Measurements from ENCODE around the gene DCTN5. TPM values are rescaled to one million over a fixed set of nuclear protein-coding genes. Genes with fewer than 3 reads are reported as not detected.

DCTN5 gene
- total RNA-seq, 2 donors from 2014 or later: 61.5 to 62.1 TPM

DNA sequence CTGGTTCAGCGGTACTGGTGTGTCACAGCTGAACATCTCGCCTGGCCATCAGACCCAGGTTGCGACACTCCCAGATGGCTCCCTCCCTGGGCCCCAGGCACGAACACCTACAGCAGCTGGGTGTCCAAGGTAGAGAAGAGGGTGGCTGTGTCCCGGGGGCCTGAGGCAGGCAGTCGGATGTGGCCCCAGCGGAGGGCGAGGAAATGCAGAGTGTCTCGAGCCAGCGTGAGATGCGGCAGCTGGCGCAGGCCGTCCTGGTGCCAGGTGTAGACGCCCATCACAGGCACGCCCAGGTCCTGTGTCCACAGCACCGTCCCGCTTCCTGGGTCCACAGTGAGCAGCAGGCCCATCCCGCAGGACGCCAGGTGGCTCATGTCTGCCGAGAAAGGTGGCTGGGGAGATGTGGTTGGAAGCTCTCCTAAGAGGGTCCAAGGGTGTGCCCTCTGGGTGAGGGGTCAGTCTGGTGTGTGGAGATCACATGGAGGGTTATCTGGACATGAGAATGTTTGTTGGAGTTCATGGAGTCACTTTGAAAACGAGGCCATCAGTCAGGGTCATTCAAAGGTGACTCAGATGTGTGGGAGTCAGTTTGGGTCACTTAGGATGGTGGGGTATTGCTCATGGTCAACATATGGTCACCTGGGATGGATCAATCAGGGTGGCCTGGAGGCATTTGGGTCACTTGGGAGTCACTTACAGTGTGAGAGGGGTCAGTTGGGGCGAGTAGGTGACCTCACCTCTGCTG is 63.7 kb downstream of the DCTN5 start:
- H3K9me3 ChIP-seq: no peaks in the 10 kb centered on the region
- H3K27ac ChIP-seq: no peak overlapping the region
- TF ChIP-seq, protein P1, sequence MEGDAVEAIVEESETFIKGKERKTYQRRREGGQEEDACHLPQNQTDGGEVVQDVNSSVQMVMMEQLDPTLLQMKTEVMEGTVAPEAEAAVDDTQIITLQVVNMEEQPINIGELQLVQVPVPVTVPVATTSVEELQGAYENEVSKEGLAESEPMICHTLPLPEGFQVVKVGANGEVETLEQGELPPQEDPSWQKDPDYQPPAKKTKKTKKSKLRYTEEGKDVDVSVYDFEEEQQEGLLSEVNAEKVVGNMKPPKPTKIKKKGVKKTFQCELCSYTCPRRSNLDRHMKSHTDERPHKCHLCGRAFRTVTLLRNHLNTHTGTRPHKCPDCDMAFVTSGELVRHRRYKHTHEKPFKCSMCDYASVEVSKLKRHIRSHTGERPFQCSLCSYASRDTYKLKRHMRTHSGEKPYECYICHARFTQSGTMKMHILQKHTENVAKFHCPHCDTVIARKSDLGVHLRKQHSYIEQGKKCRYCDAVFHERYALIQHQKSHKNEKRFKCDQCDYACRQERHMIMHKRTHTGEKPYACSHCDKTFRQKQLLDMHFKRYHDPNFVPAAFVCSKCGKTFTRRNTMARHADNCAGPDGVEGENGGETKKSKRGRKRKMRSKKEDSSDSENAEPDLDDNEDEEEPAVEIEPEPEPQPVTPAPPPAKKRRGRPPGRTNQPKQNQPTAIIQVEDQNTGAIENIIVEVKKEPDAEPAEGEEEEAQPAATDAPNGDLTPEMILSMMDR (IDR thresholded peaks at IDR 0.05): no peak
- H3K4me1 ChIP-seq: no peaks in the 10 kb centered on the region
- H3K4me3 ChIP-seq: no peak overlapping the region
- intact Hi-C loops (cut with DNase I): no loop called here
- H3K9ac ChIP-seq (ENCODE audit: low read depth in 2 of 2, low read length in 2 of 2): no peak overlapping the region
- DNase-seq: no peak
- H3K27me3 ChIP-seq: no peaks in the 10 kb centered on the region
- peaks cover 5% of the 10 kb centered on the region for H3K36me3 ChIP-seq

DNA sequence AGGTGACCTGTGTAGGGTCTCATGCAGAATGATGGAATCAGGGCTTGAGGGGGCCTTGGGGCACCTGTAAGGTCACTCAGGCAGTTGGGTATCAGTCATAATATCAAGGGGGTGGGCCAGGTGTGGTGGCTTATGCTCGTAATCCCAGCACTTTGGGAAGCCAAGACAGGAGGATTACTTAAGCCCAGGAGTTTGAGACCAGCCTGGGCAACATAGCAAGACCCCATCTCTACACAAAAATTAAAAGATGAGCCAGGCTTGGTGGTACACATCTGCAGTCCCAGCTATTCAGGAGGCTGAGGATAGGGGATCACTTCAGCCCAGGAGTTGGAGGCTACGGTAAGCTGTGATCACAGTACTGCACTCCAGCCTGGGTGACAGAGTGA is 64.2 kb downstream of the DCTN5 start:
- no peak overlapping the region for H3K27ac ChIP-seq
- peaks cover 5% of the 10 kb centered on the region for H3K36me3 ChIP-seq
- H3K9ac ChIP-seq (ENCODE audit: low read depth in 2 of 2, low read length in 2 of 2): no peak overlapping the region
- TF ChIP-seq, protein P1 (IDR thresholded peaks at IDR 0.05): no peak
- no peaks in the 10 kb centered on the region for H3K27me3 ChIP-seq
- H3K4me1 ChIP-seq: no peaks in the 10 kb centered on the region
- no peak overlapping the region for H3K4me3 ChIP-seq
- intact Hi-C loops (cut with DNase I): no loop called here
- no peaks in the 10 kb centered on the region for H3K9me3 ChIP-seq
- no peak for DNase-seq

DNA sequence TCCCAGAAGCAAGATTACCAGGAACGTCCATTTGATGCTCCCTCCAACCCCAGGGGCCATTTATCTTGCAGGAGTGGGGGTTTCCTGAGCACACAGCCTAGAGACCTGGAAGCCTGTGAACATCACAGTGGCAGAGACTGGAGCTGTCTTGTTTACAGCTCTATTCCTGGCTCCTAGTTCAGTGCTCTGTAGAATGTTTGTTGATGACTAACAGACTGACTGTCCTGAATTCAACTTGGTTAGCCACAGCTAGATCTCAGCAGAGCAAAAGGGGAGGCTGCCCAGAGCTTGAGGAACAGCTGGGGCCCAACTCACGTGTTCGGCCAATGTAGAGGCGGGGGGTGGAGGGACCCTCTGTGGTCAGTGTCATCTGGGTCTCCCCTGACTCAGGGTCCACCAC is 65.2 kb downstream of the DCTN5 start:
- no peaks in the 10 kb centered on the region for H3K9me3 ChIP-seq
- H3K4me1 ChIP-seq: no peaks in the 10 kb centered on the region
- intact Hi-C loops (cut with DNase I): no loop called here
- no peak overlapping the region for H3K4me3 ChIP-seq
- H3K9ac ChIP-seq (ENCODE audit: low read depth in 2 of 2, low read length in 2 of 2): no peak overlapping the region
- no peak for DNase-seq
- peaks cover 5% of the 10 kb centered on the region for H3K36me3 ChIP-seq
- H3K27me3 ChIP-seq: no peaks in the 10 kb centered on the region
- TF ChIP-seq, protein P1 (IDR thresholded peaks at IDR 0.05): no peak
- H3K27ac ChIP-seq: no peak overlapping the region

DNA sequence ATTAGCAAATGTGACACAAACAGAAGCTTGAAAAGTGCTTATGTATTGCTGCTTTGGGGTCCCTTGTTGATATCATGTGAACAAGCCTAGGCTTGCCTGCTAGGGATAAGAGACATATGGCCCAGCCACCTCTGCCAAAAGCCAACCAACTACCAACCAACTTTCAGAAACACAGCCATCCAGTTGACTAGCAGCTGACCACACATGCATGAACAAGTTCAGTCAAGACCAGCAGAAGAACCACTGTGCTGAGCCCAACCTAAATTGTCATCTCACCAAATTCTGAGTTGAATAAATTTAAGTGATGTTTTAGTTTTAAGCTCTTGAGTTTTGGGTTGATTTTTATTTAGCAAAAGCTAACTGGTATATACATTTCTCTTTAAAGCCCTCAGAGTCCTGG is 68.3 kb downstream of the DCTN5 start:
- Histone ChIP-seq H3K36me3 (peaks cover 5% of the 10 kb centered on the region), H3K4me3 (no peak overlapping the region), H3K9ac (ENCODE audit: low read depth in 2 of 2, low read length in 2 of 2) (no peak overlapping the region), H3K9me3 (no peaks in the 10 kb centered on the region), H3K27me3 (no peaks in the 10 kb centered on the region), H3K4me1 (no peaks in the 10 kb centered on the region), H3K27ac (no peak overlapping the region)
- TF ChIP-seq, protein P1 (IDR thresholded peaks at IDR 0.05): no peak
- DNase-seq: no peak
- intact Hi-C loops (cut with DNase I): no loop called here

DNA sequence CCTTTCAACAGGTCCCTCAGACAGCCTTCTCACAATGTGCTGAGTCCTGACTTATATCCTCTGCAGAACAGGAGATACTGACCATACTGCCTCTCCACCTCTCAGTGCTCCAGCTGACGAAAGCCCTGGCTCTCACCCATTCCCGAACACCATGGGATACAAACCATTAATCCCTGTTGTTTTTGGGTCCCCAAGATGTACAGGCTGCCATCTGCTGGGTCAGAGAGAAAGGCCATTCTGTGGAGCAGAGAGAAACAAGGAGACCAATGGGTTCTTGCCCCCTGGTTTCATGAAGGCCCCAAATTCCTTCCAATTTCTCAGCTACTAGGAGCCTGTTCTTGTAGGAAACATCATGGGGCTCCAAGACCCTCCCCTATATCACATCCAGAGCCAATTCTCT is 68.7 kb downstream of the DCTN5 start:
- TF ChIP-seq, protein P1 (IDR thresholded peaks at IDR 0.05): no peak
- intact Hi-C loops (cut with DNase I): no loop called here
- Histone ChIP-seq H3K9ac (ENCODE audit: low read depth in 2 of 2, low read length in 2 of 2) (no peak overlapping the region), H3K27me3 (no peaks in the 10 kb centered on the region), H3K4me3 (no peak overlapping the region), H3K9me3 (no peaks in the 10 kb centered on the region), H3K4me1 (no peaks in the 10 kb centered on the region), H3K27ac (no peak overlapping the region), H3K36me3 (peaks cover 5% of the 10 kb centered on the region)
- no peak for DNase-seq
